K562 treated with DMSO at 1 percent for 12 hours (cell line): Measurements from ENCODE around the gene RPAP3. TPM values are rescaled to one million over a fixed set of nuclear protein-coding genes. Genes with fewer than 3 reads are reported as not detected.

Experiments used
- total RNA-seq: library from RNA; unstranded; fragments of 300-600 nt; gene quantifications from 2 replicates; pipeline ENCODE4 v1.2.3, GENCODE V29; 2022; ENCODE audit not compliant: insufficient read depth

The RPAP3 gene, protein sequence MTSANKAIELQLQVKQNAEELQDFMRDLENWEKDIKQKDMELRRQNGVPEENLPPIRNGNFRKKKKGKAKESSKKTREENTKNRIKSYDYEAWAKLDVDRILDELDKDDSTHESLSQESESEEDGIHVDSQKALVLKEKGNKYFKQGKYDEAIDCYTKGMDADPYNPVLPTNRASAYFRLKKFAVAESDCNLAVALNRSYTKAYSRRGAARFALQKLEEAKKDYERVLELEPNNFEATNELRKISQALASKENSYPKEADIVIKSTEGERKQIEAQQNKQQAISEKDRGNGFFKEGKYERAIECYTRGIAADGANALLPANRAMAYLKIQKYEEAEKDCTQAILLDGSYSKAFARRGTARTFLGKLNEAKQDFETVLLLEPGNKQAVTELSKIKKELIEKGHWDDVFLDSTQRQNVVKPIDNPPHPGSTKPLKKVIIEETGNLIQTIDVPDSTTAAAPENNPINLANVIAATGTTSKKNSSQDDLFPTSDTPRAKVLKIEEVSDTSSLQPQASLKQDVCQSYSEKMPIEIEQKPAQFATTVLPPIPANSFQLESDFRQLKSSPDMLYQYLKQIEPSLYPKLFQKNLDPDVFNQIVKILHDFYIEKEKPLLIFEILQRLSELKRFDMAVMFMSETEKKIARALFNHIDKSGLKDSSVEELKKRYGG
- total RNA-seq: 15.9 and 50.9 TPM in 2 replicates

DNA sequence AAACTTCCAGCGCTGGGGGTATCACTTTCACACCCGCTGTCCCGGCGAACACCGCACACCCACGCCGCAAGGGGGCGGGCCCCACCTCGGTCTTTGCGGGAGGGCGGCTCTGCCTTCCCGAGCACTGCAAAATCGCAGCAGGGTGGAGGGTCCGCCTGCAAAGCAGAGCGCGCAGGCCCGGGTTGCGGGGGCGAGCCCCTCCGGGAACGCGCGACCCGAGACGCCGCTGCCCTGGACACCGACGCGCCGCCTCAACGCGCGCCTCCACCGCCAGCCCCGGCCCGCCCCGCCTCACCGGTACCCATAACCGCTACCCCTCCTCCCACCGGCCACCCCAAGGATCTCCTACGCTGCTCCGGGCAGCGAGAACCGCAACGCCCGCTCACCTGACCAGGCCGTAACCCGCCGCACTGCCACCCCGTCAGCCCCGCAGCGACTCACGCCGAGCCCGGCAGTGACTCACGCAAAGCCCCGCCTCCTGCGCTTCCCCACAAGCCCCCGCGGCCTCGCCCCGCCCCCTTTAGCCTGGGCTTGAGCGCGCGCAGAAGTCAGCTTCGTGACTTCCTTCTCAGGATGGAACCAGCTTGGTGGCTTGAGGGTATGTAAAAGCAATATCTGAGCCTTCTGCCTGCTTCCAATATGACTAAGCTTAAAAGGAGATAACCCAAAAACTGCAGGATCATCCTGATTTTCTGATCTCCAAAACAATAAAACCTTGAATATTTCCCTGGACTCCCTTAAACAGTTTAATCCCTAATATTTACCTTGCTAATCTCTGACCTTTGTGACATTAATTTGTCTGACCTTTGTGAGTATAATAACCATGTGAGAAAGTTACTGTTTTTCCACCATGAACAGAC is at the start of gene RPAP3:
Gene RPAP3, minus strand, starts transcription at position 465 of the 860 bp plus-strand sequence. CDS start 3,190 bp downstream, outside the sequence.

GRCh38 chr12:47725091-47725772 is 19.4 kb upstream of the RPAP3 start, which contains the start of gene ENDOU:
Gene ENDOU, minus strand, starts transcription at chr12:47725490. Its CDS starts 77 bp downstream, at chr12:47725413.

Other genes with a start within 250 kb of the RPAP3 start
- gene ENDOU, start 19.5 kb upstream of the RPAP3 start, total RNA-seq: not detected in 2 replicates
- gene RAPGEF3, start 52.9 kb upstream of the RPAP3 start, total RNA-seq: 0.26 and 0.67 TPM in 2 replicates
- gene SLC48A1, start 67.2 kb upstream of the RPAP3 start, total RNA-seq: 28.8 and 48.4 TPM in 2 replicates
- 27.5 and 52.4 TPM in 2 replicates for gene HDAC7, start 113.9 kb upstream of the RPAP3 start, total RNA-seq
- 1.9 and 5.5 TPM in 2 replicates for gene VDR, start 199.0 kb upstream of the RPAP3 start, total RNA-seq